ENCODE data around the gene NDFIP2.

GRCh38 chr13:79593641-79594275 is 112.8 kb downstream of the NDFIP2 start:
- no peak for TF ChIP-seq CTCF (conservative IDR thresholded peaks at IDR 0.05 in 1 of 2, IDR thresholded peaks at IDR 0.05 in 1 of 2; ENCODE audit: extremely low read depth in 1 of 2, insufficient read depth in 1 of 2, low read depth in 1 of 2, low read length in 2 of 2)
- no peak for TF ChIP-seq EZH2 (IDR thresholded peaks at IDR 0.05; ENCODE audit: borderline replicate concordance, low read length)
